ENCODE data around the gene PIK3CG.

PIK3CG gene

GRCh38 chr7:106858618-106859532 lies 6.2 kb upstream of the PIK3CG start:
- DNase-seq, result peak; percentile 10

GRCh38 chr7:106862317-106863089 lies 2.6 kb upstream of the PIK3CG start:
- no peak for DNase-seq

DNA sequence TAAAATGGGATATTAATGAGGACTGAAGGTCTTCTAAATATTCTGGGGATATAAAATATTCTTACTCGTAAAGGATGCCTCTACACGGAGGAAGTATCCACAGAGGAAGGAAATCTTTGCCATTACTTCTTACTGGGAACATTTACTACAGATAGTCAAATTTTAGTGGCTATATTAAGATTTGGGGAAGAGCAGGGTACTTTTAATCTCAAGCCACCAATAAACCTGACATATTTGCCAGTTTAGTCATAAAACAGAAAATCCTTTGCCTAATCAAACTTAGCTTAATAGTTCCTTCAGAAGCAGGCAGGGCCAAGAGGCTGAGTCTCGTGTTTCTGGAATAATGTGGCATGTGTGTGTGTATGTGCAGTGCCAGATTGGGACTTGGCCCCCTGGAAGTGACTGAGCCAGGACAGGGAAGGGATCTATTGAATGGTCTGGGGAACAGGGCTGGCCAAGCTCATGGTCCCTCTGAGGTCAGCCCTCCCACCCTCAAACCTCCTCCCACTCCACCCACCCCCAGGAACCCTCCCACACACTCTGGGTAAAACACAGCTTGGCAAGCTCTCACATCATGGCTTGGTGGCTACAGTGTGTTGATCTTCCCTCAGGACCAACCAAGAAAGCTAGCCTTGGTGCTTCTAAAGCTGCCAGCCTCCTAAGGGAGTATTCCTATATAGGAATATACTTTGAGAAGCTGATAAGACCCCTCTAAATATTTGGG lies 1.6 kb upstream of the PIK3CG start:
- DNase-seq, result no peak

DNA sequence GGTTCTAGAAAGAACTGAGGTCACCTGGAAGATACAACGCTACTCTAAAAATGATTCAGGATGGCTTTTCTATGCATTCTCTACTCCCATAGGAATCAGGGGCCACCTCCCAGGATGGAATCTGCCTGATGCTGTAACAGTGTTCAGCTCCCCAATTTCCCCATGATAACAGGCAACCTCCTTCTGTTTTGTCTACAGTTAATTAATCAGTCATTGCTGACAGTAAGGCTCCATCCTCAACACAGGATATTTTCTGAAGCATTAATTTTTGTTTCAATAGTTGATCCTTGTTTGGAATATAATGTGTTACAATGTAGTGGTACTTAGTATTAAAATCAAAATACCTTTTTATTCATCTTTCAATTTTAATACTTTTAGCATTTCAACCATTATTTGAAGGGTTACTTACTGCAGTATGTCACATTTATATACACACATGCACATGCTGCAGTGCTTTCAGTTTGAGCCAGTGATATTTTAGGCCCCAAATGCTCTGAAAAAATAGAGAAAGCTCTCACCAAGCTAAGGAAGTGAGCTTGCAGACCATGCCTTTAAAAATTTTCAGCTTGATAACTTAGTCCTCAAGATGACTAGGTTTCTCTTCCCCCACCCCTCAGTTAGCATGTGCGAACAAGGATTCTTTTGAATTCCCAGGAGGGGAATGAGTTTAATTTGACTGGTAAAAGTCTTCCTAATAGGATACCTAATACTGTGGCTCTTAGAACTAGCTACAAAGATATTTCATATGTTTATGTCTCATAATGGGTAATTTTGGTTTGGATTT lies 592 bp upstream of the PIK3CG start:
- no peak for DNase-seq

DNA sequence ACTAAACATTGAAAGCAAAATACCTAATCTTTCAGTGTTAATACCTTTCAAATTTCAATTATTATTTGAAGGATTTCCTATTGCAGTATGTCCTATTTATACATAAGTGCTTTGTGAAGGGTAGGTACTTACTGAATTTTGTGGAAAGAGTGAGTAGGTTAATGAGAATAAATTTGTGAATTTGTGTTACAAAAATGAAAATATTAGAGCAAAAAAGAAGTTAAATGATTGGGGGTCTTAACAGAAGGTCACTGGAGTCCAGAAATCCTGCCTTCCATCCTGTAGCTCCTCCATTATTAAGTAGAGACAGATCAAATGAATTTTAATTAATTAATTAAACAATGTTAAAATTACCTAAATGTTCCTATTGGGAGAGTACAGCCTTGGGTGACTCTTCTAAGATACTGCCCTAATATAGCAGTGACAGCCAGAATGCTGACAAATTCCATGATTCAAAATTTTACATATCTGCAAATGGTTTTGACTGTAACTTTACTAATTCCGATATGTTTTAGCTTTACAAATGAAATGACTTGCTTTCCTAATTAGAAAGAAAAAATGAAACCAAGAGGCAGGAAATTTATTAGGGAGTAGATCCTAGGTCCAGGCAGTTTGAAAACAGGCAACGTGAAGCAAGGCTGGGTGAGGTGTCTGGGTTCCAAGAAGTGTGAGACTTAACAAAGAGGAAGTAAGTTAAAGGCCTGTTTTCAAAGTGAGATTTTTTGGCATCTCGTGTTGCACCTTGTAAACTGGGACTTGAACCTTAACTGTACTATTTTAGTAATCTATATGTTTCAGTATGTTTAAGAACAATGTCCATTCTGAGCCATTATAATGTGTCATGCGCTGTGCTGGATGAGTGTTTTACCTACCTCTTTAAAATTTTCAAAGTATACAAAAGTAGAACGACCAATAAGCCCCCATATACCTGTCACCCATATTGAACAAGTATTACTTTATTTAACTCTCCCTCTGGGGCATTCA lies 1.5 kb downstream of the PIK3CG start:
- peak; percentile 15 for DNase-seq

GRCh38 chr7:106867641-106868351 lies 2.7 kb downstream of the PIK3CG start:
- no peak for DNase-seq

DNA sequence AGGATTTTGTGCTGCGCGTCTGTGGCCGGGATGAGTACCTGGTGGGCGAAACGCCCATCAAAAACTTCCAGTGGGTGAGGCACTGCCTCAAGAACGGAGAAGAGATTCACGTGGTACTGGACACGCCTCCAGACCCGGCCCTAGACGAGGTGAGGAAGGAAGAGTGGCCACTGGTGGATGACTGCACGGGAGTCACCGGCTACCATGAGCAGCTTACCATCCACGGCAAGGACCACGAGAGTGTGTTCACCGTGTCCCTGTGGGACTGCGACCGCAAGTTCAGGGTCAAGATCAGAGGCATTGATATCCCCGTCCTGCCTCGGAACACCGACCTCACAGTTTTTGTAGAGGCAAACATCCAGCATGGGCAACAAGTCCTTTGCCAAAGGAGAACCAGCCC lies 3.3 kb downstream of the PIK3CG start:
- no peak for DNase-seq

DNA sequence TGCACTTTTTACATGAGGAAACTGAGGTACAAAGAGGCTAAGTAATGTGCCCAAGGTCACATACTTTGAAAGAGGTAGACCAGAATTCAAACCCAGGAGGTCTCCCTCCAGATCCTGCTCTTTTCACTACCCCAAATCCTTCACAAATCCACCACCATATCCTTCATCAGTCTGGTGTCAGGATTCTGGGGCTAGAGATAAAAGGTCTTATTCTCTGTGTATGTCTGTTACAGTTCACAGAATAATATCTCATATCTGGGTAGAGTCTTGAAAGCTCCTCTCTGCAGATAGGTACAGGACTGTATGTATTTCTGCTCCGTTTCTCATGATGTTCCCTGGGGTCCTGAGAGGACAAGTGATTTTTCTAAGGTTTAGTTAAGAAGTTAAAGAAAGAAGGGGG lies 4.9 kb downstream of the PIK3CG start:
- no peak for DNase-seq

- no peak for DNase-seq
Observed at GRCh38 chr7:106870528-106870927, 5.4 kb downstream of the PIK3CG start.

DNA sequence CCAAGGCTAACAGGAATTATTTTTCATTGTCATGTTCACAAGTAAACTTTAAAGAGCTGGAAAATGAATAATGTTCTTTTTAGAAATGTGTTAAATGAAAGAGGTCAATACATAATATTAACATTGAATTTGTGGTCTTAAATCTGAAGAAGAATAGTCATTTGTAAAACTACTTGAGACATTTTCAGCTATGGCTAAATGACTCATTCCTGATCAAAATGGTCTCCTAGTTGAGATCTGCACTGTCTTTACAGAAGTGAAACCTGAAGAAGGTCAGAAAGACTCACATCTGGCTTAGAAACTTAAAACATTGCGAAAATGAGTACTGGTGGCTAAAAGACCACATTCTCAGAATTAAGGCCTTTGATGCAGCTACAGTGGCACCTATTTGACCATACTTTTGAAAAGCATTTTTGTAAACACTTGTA lies 5.9 kb downstream of the PIK3CG start:
- DNase-seq, result no peak

DNA sequence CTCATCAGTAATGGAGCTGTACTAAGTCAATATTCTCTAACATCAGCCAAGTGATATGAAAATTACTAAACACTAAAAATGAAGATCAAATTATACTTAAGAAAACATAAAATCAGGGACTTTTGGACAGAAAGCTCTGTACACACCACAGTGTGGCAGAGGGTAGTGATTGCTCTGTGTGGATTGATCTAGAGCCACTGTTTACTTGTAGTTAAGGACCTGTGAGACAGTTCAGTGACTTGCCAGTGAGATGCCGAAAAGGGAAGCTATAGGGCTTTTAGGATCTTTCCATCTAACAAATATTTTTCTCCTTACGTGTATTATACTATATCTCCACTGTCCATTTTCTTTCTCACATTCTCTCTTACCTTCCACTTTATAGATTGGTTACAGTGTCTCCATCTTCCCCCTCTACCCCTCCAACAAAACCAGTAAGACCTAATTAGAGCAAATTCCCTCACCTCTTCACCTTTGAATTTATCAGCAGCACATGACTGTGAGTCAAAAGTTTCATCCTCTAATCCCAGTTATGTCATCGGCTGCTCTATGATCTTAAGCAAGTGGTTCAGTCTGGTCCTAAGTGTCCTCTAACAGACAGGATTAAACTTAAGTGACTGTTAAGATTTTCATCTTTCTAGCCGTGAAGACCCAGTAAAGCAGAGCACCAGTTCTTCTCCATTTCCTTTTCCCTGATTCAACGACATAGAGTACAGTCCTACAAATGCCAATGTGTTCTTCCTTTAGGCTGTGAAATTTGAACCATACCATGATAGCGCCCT lies 6.9 kb downstream of the PIK3CG start:
- no peak for DNase-seq

- no peak for DNase-seq
Observed at GRCh38 chr7:106872763-106873162, 7.7 kb downstream of the PIK3CG start.

DNA sequence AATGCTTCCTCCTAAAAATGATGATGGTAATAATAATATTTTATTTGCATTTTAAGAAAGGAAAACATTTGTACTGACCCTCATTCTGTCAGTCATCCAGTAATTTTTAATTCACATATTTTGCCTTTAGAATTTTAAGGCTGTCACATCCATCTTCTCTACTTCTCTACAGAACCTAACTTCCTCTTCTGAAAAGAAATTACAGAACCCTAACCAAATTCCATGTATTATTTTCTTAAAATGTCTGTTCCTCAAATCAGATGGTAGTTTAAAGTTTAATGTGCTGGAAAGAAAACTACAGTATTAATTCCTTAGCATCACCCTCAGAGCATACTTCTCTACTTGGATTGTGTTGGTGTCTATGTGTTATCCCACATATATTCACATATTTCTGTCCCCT lies 9.0 kb downstream of the PIK3CG start:
- no peak for DNase-seq

- no peak for DNase-seq
Observed at GRCh38 chr7:106875508-106875907, 10.4 kb downstream of the PIK3CG start.

DNA sequence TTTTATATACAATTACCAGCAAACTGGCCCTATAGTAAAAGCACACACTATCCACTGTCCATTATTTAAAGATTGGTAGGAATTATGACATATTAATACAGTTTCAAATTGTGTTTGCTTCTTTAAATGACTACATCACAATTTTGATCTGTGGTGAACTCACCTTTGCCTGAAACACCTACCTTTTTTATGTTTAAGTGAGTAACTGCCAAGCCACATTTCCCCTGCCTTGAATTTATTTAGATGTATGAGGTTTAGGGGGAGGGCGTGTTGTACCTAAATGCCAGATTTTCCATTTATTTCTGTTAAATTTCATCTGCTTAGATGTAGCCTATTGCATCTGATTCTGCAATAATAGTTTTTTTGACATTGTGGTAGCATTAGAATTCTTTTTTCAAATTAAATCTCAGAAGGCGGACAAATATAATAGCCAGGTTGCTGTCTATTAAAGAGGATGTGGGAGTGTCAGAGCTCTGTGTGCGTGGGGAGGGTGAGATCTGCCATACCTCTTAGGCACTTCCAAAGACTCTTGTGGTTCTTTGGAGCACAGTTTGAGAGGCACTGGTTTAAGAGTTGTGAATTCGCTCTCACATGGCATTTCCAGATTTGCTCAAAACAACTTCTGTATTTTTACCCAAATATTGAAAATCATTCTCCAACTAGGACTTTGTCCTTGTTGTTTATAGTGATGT lies 13.8 kb downstream of the PIK3CG start:
- no peak for DNase-seq

DNA sequence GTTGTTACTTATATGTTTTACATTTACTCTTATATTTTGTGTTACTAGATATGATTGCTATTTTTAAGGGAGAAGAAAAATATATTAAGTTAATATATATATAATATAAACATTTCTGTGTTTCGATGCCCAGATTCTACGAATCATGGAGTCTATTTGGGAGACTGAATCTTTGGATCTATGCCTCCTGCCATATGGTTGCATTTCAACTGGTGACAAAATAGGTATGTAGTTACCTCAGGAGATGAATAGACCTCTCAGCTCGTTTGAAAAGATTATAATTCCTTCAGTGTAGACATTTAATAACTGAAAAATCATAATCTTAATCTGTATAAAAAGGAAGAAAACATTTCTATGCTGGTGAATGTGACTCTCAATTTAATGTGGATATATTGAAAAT lies 16.9 kb downstream of the PIK3CG start:
- no peak for DNase-seq

GRCh38 chr7:106883456-106884026 lies 18.5 kb downstream of the PIK3CG start:
- no peak for DNase-seq

DNA sequence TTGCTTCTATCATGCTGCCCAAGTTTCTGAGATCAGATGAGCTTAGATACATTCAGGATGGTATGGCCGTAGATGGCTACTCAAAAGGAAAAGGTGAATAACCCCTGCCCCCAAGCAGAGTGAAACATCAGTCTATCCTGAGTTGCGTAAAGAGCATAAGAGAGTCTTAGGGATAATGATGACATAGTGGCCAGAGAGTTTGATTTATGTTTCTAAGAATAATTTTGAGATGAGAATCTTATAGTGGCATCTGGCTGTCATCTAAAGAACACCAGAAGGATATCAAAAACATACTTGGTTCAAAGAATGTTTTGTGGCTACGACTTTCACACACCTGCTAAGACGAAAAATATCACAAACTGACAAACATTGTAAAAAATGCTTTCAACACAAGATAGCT lies 20.6 kb downstream of the PIK3CG start:
- no peak for DNase-seq

GRCh38 chr7:106887421-106887820 lies 22.3 kb downstream of the PIK3CG start:
- DNase-seq, result no peak
